Thoracic aorta (tissue), 2 donors: ENCODE measurements around the gene DYRK1A. TPM values are rescaled to one million over a fixed set of nuclear protein-coding genes. Genes with fewer than 3 reads are reported as not detected.

ENCODE experiments used
- ATAC-seq: fragments of 150-250 bp; one replicate; pipeline ENCODE4 v1.8.0; 2017; ENCODE audit warnings: low read depth; ENCODE audit not compliant: insufficient number of reproducible peaks, low FRiP score
- DNase-seq: peaks from one replicate; pipeline ENCODE4 v3.0.0-alpha.2; 2020; ENCODE audit warnings: low spot score
- H3K27ac ChIP-seq, 2 donors: fragments of 200-600 bp; sonication (generic); 1 replicate in 1 of 2; 2 replicates in 1 of 2; pipeline ENCODE4 v1.5.1; 2016; ENCODE audit warnings: mild to moderate bottlenecking in 2 of 2, moderate library complexity in 2 of 2
- H3K27me3 ChIP-seq: fragments of 200-600 bp; sonication (generic); replicated peaks from 2 replicates; pipeline ENCODE4 v1.6.0; 2016; ENCODE audit warnings: mild to moderate bottlenecking; ENCODE audit not compliant: insufficient read depth
- H3K36me3 ChIP-seq: fragments of 200-600 bp; sonication (generic); one replicate; pipeline ENCODE4 v1.5.1; 2016
- H3K4me1 ChIP-seq, 2 donors: fragments of 200-600 bp; sonication (generic); 1 replicate in 1 of 2; 2 replicates in 1 of 2; pipeline versions ENCODE4 v1.5.1 to v1.6.0; 2016; ENCODE audit warnings: low read depth in 2 of 2, mild to moderate bottlenecking in 1 of 2; ENCODE audit not compliant: control insufficient read depth in 1 of 2
- H3K4me3 ChIP-seq: fragments of 200-600 bp; sonication (generic); 2 replicates; pipeline ENCODE4 v1.5.1; 2016; ENCODE audit warnings: mild to moderate bottlenecking
- H3K9me3 ChIP-seq: fragments of 200-600 bp; sonication (generic); 2 replicates; pipeline ENCODE4 v1.5.1; 2016
- CTCF ChIP-seq: fragments of 200-600 bp; sonication (generic); IDR thresholded peaks from one replicate; pipeline ENCODE4 v1.5.1; 2019; ENCODE audit warnings: antibody characterized with exemption
- total RNA-seq, 2 donors: library from RNA; depleted of rRNA; stranded (reverse); fragments of >200 nt; gene quantifications; one replicate each; pipeline versions ENCODE4 v1.1.0 to v1.2.3, GENCODE V29; 2016

Gene DYRK1A
- total RNA-seq, 2 donors from 2014 or later, result 77.2 to 93.8 TPM

- Histone ChIP-seq H3K4me1 (peaks cover 53 to 79% of the 10 kb centered on the region in 2 donors), H3K27me3 (no peaks in the 10 kb centered on the region), H3K36me3 (no peaks in the 10 kb centered on the region), H3K4me3 (peak overlapping the region; percentile 35), H3K9me3 (no peaks in the 10 kb centered on the region), H3K27ac (peak overlapping the region; percentile 44 to 59)
- DNase-seq, result peak; percentile 17
- TF ChIP-seq CTCF, result no peak
- ATAC-seq, result peak; percentile 90
Observed at GRCh38 chr21:37452227-37452626, 85.7 kb downstream of the DYRK1A start.

GRCh38 chr21:37453350-37453749 is 86.8 kb downstream of the DYRK1A start:
- Histone ChIP-seq H3K27me3 (no peaks in the 10 kb centered on the region), H3K4me3 (no peak overlapping the region), H3K4me1 (peaks cover 59 to 88% of the 10 kb centered on the region in 2 donors), H3K9me3 (no peaks in the 10 kb centered on the region), H3K36me3 (no peaks in the 10 kb centered on the region), H3K27ac (peak overlapping the region; percentile 42 to 59)
- ATAC-seq, result no peak
- no peak for DNase-seq
- TF ChIP-seq CTCF, result no peak

- ATAC-seq, result no peak
- Histone ChIP-seq H3K4me3 (no peak overlapping the region), H3K27ac (peak overlapping the region; percentile 12 to 42), H3K27me3 (no peaks in the 10 kb centered on the region), H3K9me3 (no peaks in the 10 kb centered on the region), H3K36me3 (no peaks in the 10 kb centered on the region), H3K4me1 (peaks cover 70 to 97% of the 10 kb centered on the region in 2 donors)
- TF ChIP-seq CTCF, result no peak
- DNase-seq, result no peak
Observed at GRCh38 chr21:37454869-37455503, 88.4 kb downstream of the DYRK1A start.

GRCh38 chr21:37455504-37455911 is 88.9 kb downstream of the DYRK1A start:
- no peak for TF ChIP-seq CTCF
- no peak overlapping the region for H3K4me3 ChIP-seq
- H3K9me3 ChIP-seq, result no peaks in the 10 kb centered on the region
- H3K36me3 ChIP-seq, result no peaks in the 10 kb centered on the region
- peaks cover 69 to 96% of the 10 kb centered on the region in 2 donors for H3K4me1 ChIP-seq
- DNase-seq, result no peak
- peak overlapping the region; percentile 12 to 42 for H3K27ac ChIP-seq
- no peaks in the 10 kb centered on the region for H3K27me3 ChIP-seq
- no peak for ATAC-seq

GRCh38 chr21:37458669-37459276 is 92.2 kb downstream of the DYRK1A start:
- peaks cover 60 to 83% of the 10 kb centered on the region in 2 donors for H3K4me1 ChIP-seq
- no peak for TF ChIP-seq CTCF
- H3K9me3 ChIP-seq, result no peaks in the 10 kb centered on the region
- peak overlapping the region in 1 of 2 donors; percentile 14 for H3K27ac ChIP-seq
- no peaks in the 10 kb centered on the region for H3K27me3 ChIP-seq
- H3K36me3 ChIP-seq, result no peaks in the 10 kb centered on the region
- DNase-seq, result no peak
- ATAC-seq, result no peak
- H3K4me3 ChIP-seq, result no peak overlapping the region
